ENCODE measurements around the gene PDE2A.

Gene PDE2A

GRCh38 chr11:72704028-72704782, 30.0 kb upstream of the PDE2A start:
- no peak for DNase-seq (ENCODE audit: low spot score)

GRCh38 chr11:72703267-72704008, 29.2 kb upstream of the PDE2A start:
- no peak for DNase-seq (ENCODE audit: low spot score)

- DNase-seq (ENCODE audit: low spot score), result no peak
These were observed 28.5 kb upstream of the PDE2A start for GRCh38 chr11:72702577-72703241.

GRCh38 chr11:72702096-72702495, 27.9 kb upstream of the PDE2A start:
- no peak for DNase-seq (ENCODE audit: low spot score)

- DNase-seq (ENCODE audit: low spot score), result no peak
These were observed 27.2 kb upstream of the PDE2A start for GRCh38 chr11:72701466-72701865.

- DNase-seq (ENCODE audit: low spot score), result no peak
These were observed 25.9 kb upstream of the PDE2A start for GRCh38 chr11:72700146-72700545.

GRCh38 chr11:72697814-72698213, 23.6 kb upstream of the PDE2A start:
- no peak for DNase-seq (ENCODE audit: low spot score)

GRCh38 chr11:72696866-72697700, 22.9 kb upstream of the PDE2A start:
- DNase-seq (ENCODE audit: low spot score), result no peak

- DNase-seq (ENCODE audit: low spot score), result no peak
These were observed 21.1 kb upstream of the PDE2A start for GRCh38 chr11:72695354-72695753.

- DNase-seq (ENCODE audit: low spot score), result no peak
These were observed 19.2 kb upstream of the PDE2A start for GRCh38 chr11:72693271-72693968.

GRCh38 chr11:72692498-72693237, 18.4 kb upstream of the PDE2A start:
- DNase-seq (ENCODE audit: low spot score), result no peak

- no peak for DNase-seq (ENCODE audit: low spot score)
These were observed 15.9 kb upstream of the PDE2A start for GRCh38 chr11:72690166-72690565.

- no peak for DNase-seq (ENCODE audit: low spot score)
These were observed 14.7 kb upstream of the PDE2A start for GRCh38 chr11:72688929-72689328.

GRCh38 chr11:72688486-72688885, 14.3 kb upstream of the PDE2A start:
- DNase-seq (ENCODE audit: low spot score), result no peak

GRCh38 chr11:72687326-72687725, 13.1 kb upstream of the PDE2A start:
- no peak for DNase-seq (ENCODE audit: low spot score)

GRCh38 chr11:72686639-72687220, 12.5 kb upstream of the PDE2A start:
- no peak for DNase-seq (ENCODE audit: low spot score)

GRCh38 chr11:72685560-72686480, 11.6 kb upstream of the PDE2A start:
- DNase-seq (ENCODE audit: low spot score), result no peak

GRCh38 chr11:72684236-72684912, 10.2 kb upstream of the PDE2A start:
- peak; percentile 93 for DNase-seq (ENCODE audit: low spot score)

GRCh38 chr11:72683782-72684200, 9.6 kb upstream of the PDE2A start:
- DNase-seq (ENCODE audit: low spot score), result peak; percentile 83
